DOHH2 (cell line): ENCODE data around the gene CCDC88C.

Experiments used
- H3F3A ChIP-seq: fragments of 200-600 bp; sonication (generic), shearing (Covaris generic); 2 replicates; pipeline ENCODE4 v1.6.0; 2016; ENCODE audit warnings: antibody characterized with exemption, mild to moderate bottlenecking; ENCODE audit not compliant: control insufficient read depth, insufficient read depth
- H3K27ac ChIP-seq: fragments of 200-600 bp; sonication (generic); 2 replicates; pipeline ENCODE4 v1.5.1; 2014; ENCODE audit warnings: low read depth, mild to moderate bottlenecking, low read length, moderate library complexity
- H3K27me3 ChIP-seq: fragments of 200-600 bp; sonication (generic); 2 replicates; pipeline ENCODE4 v1.6.1; 2014; ENCODE audit warnings: mild to moderate bottlenecking, low read length, mixed read lengths; ENCODE audit not compliant: control insufficient read depth
- H3K36me3 ChIP-seq: fragments of 200-600 bp; sonication (generic); 2 replicates; pipeline ENCODE4 v1.6.1; 2014; ENCODE audit warnings: mild to moderate bottlenecking, low read length, moderate library complexity, mixed read lengths; ENCODE audit not compliant: control insufficient read depth
- H3K4me1 ChIP-seq: fragments of 200-600 bp; sonication (generic); 2 replicates; pipeline ENCODE4 v1.6.1; 2014; ENCODE audit warnings: mild to moderate bottlenecking, low read length, mixed read lengths; ENCODE audit not compliant: control insufficient read depth
- H3K4me2 ChIP-seq: fragments of 200-600 bp; sonication (generic); 2 replicates; pipeline ENCODE4 v1.6.0; 2014; ENCODE audit warnings: mild to moderate bottlenecking, low read length, moderate library complexity
- H3K4me3 ChIP-seq: fragments of 200-600 bp; sonication (generic); 2 replicates; pipeline ENCODE4 v1.5.1; 2014; ENCODE audit warnings: mild to moderate bottlenecking, low read length, mixed read lengths
- H3K79me2 ChIP-seq: fragments of 200-600 bp; sonication (generic); 2 replicates; pipeline ENCODE4 v1.6.1; 2014; ENCODE audit warnings: mild to moderate bottlenecking, low read length, mixed read lengths; ENCODE audit not compliant: control insufficient read depth
- H3K9me2 ChIP-seq: fragments of 200-600 bp; sonication (generic); replicated peaks from 2 replicates; pipeline ENCODE4 v1.6.1; 2014; ENCODE audit warnings: mild to moderate bottlenecking, low read length, mixed read lengths; ENCODE audit not compliant: control insufficient read depth
- H3K9me3 ChIP-seq: fragments of 200-600 bp; sonication (generic); 2 replicates; pipeline ENCODE4 v1.6.1; 2014; ENCODE audit warnings: antibody characterized with exemption, low read length, mixed read lengths; ENCODE audit not compliant: control insufficient read depth, insufficient read depth
- H4K20me1 ChIP-seq: fragments of 200-600 bp; sonication (generic); 2 replicates; pipeline ENCODE4 v1.6.0; 2014; ENCODE audit warnings: low read depth, mild to moderate bottlenecking, antibody characterized with exemption, low read length, moderate library complexity; ENCODE audit not compliant: control insufficient read depth, insufficient read depth
- EZH2phosphoT487 ChIP-seq: fragments of 200-600 bp; sonication (generic); IDR thresholded peaks from 2 replicates; pipeline ENCODE4 v1.6.1; 2017; ENCODE audit warnings: borderline replicate concordance, mild to moderate bottlenecking, antibody characterized with exemption, low read length, moderate library complexity, mixed read lengths
- TF ChIP-seq, protein P1 (sequence below): fragments of 200-600 bp; sonication (generic); IDR thresholded peaks from one replicate; pipeline ENCODE4 v1.5.1; 2014; ENCODE audit warnings: antibody characterized with exemption, mild to moderate bottlenecking, low read depth, low read length; ENCODE audit not compliant: poor library complexity, severe bottlenecking

Gene CCDC88C

GRCh38 chr14:91327250-91327595, 90.4 kb downstream of the CCDC88C start:
- Histone ChIP-seq H3F3A (peaks cover 34% of the 10 kb centered on the region), H3K27me3 (no peaks in the 10 kb centered on the region), H3K4me3 (no peak overlapping the region), H3K9me3 (no peaks in the 10 kb centered on the region), H3K4me2 (no peak overlapping the region), H4K20me1 (no peaks in the 10 kb centered on the region), H3K4me1 (peaks cover 41% of the 10 kb centered on the region), H3K36me3 (peaks cover 98% of the 10 kb centered on the region), H3K79me2 (peaks cover 41% of the 10 kb centered on the region), H3K27ac (peak overlapping the region; percentile 17; the same call in 1 of the 2 replicates), H3K9me2 (no peaks in the 10 kb centered on the region)
- TF ChIP-seq, protein P1, sequence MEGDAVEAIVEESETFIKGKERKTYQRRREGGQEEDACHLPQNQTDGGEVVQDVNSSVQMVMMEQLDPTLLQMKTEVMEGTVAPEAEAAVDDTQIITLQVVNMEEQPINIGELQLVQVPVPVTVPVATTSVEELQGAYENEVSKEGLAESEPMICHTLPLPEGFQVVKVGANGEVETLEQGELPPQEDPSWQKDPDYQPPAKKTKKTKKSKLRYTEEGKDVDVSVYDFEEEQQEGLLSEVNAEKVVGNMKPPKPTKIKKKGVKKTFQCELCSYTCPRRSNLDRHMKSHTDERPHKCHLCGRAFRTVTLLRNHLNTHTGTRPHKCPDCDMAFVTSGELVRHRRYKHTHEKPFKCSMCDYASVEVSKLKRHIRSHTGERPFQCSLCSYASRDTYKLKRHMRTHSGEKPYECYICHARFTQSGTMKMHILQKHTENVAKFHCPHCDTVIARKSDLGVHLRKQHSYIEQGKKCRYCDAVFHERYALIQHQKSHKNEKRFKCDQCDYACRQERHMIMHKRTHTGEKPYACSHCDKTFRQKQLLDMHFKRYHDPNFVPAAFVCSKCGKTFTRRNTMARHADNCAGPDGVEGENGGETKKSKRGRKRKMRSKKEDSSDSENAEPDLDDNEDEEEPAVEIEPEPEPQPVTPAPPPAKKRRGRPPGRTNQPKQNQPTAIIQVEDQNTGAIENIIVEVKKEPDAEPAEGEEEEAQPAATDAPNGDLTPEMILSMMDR = no peak
- TF ChIP-seq EZH2phosphoT487 = no peak

DNA sequence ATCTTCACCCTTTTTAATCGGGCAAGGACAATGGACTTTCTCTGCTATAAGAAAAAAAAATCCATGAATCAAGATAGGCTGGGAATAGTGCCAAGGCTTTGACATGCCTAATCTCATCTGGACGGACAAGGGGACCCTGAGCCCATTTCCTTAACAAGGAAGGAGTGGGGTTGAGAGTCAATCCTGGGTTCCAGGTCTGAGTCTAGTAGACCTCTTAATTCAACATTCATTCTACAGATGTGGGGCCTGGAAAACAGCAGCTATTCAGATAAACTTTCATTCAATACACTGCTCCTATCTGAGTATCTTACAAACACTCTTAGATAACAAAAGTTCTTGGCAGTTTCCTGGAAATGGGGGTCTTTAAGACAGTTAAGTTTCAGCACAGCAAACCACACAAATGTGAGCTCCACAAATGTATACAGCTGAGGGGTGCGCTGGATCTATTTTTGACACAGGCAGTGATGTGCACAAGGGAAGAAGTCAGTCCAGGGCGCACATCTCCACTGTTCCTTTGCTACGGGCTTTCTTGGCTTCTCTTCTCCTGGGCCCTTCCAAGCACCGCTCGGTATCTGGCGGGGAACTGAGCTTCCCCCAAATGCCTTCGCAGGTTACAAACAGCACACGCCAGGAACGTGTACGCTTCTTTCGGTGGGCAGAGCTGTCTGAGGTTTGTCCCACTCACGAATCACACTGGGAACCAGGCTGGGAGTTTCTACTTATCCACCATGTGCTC, 90.9 kb downstream of the CCDC88C start:
- H3K27me3 ChIP-seq = no peaks in the 10 kb centered on the region
- H3K4me1 ChIP-seq = peaks cover 46% of the 10 kb centered on the region
- no peaks in the 10 kb centered on the region for H3K9me2 ChIP-seq
- H4K20me1 ChIP-seq = no peaks in the 10 kb centered on the region
- H3K4me3 ChIP-seq = no peak overlapping the region
- peaks cover 43% of the 10 kb centered on the region for H3K79me2 ChIP-seq
- TF ChIP-seq, protein P1 = no peak
- TF ChIP-seq EZH2phosphoT487 = no peak
- H3K4me2 ChIP-seq = no peak overlapping the region
- peaks cover 36% of the 10 kb centered on the region for H3F3A ChIP-seq
- H3K9me3 ChIP-seq = no peaks in the 10 kb centered on the region
- H3K27ac ChIP-seq = peak overlapping the region; percentile 17; the same call in 1 of the 2 replicates
- H3K36me3 ChIP-seq = peaks cover 98% of the 10 kb centered on the region

GRCh38 chr14:91324606-91325575, 92.7 kb downstream of the CCDC88C start:
- H4K20me1 ChIP-seq = no peaks in the 10 kb centered on the region
- TF ChIP-seq, protein P1 = no peak
- no peak for TF ChIP-seq EZH2phosphoT487
- H3K27me3 ChIP-seq = no peaks in the 10 kb centered on the region
- no peaks in the 10 kb centered on the region for H3K9me2 ChIP-seq
- H3K4me2 ChIP-seq = peak overlapping the region; percentile 92
- peak overlapping the region; percentile 70 for H3K4me3 ChIP-seq
- H3K79me2 ChIP-seq = peaks cover 35% of the 10 kb centered on the region
- peaks cover 36% of the 10 kb centered on the region for H3F3A ChIP-seq
- peaks cover 58% of the 10 kb centered on the region for H3K4me1 ChIP-seq
- H3K9me3 ChIP-seq = no peaks in the 10 kb centered on the region
- peak overlapping the region; percentile 96 for H3K27ac ChIP-seq
- peaks cover 97% of the 10 kb centered on the region for H3K36me3 ChIP-seq
